Activated CD8-positive, alpha-beta T cell treated with anti-CD3 and anti-CD28 coated beads for 36 hours (primary cell): ENCODE results near the gene EMC9. TPM values are rescaled to one million over a fixed set of nuclear protein-coding genes. Genes with fewer than 3 reads are reported as not detected.

Source experiments
- ATAC-seq: fragments of 200-7000 bp; cut with Tn5 transposase; one replicate; pipeline ENCODE4 v1.10.0; 2021; ENCODE audit warnings: mild to moderate bottlenecking, moderate library complexity
- CTCF ChIA-PET: fragments of 350-600 bp; sonication (Branson Sonifier 250); formaldehyde crosslinking; loops from one replicate; lab custom pipeline; 2021; ENCODE audit warnings: antibody characterized with exemption; lab: Charles Lee
- POLR2A ChIA-PET: fragments of 350-600 bp; sonication (Branson Sonifier 250); formaldehyde crosslinking; loops from one replicate; lab custom pipeline; 2021; ENCODE audit warnings: antibody characterized with exemption; lab: Charles Lee
- DNase-seq: peaks from one replicate; pipeline ENCODE4 v3.0.0-alpha.2; 2020
- H3K27ac Mint-ChIP-seq: one replicate; pipeline ENCODE4 v1.8.0; 2021; ENCODE audit warnings: mild to moderate bottlenecking, mixed read lengths
- H3K27me3 Mint-ChIP-seq: one replicate; pipeline ENCODE4 v1.8.0; 2021; ENCODE audit warnings: mixed read lengths
- H3K36me3 Mint-ChIP-seq: one replicate; pipeline ENCODE4 v1.8.0; 2021; ENCODE audit warnings: low read depth, mixed read lengths
- H3K4me1 Mint-ChIP-seq: one replicate; pipeline ENCODE4 v1.8.0; 2021; ENCODE audit warnings: low read depth, mixed read lengths
- H3K4me3 Mint-ChIP-seq: one replicate; pipeline ENCODE4 v1.8.0; 2021; ENCODE audit warnings: mild to moderate bottlenecking, moderate library complexity, mixed read lengths
- H3K9me3 Mint-ChIP-seq: one replicate; pipeline ENCODE4 v1.8.0; 2021; ENCODE audit warnings: mixed read lengths
- intact Hi-C: fragments of 100-400 bp; cut with micrococcal nuclease; formaldehyde crosslinking; loops from one replicate; pipeline ENCODE4 v1.10.0; 2022
- total RNA-seq, 2 experiments: library from RNA; stranded (reverse); gene quantifications; one replicate each; pipeline ENCODE4 v1.2.3, GENCODE V29; 2021
- TF ChIP-seq, protein P1 (sequence below): fragments of 200-600 bp; IDR thresholded peaks from one replicate; pipeline ENCODE4 v1.8.0; 2022; ENCODE audit warnings: antibody characterized with exemption, mild to moderate bottlenecking

Gene EMC9
- total RNA-seq, 2 experiments from 2014 or later, result 39.0 to 39.9 TPM

DNA sequence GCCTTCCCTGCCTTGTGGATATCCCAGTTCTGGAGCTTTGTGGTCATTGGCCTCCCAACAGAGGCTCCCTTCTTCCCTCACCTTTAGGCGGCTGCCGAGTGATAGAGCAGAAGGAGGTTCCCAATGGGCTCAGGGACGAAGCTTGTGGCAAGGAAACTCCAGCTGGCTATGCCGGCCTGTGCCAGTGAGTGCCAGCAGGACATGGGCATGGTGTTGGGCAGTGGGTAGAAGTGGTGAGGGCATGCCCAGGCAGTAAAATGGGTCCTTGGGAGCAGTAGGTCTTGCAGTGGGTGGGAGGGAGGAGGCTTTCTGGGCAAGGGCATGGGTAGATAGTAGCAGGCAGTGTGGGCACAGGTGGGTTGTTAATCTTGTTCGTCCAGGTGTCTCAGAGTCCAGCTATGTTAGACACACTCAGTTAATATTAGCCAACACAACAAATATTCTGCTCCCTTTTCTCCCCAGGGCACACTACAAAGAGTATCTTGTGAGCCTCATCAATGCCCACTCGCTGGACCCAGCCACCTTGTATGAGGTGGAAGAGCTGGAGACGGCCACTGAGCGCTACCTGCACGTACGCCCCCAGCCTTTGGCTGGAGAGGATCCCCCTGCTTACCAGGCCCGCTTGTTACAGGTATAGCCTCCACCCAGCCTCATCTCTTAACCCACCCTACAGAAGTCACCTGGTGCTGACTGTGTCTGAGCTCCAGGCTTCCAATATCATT lies 18.5 kb upstream of the EMC9 start:
- intact Hi-C loops, result no loop called here
- TF ChIP-seq, protein P1, sequence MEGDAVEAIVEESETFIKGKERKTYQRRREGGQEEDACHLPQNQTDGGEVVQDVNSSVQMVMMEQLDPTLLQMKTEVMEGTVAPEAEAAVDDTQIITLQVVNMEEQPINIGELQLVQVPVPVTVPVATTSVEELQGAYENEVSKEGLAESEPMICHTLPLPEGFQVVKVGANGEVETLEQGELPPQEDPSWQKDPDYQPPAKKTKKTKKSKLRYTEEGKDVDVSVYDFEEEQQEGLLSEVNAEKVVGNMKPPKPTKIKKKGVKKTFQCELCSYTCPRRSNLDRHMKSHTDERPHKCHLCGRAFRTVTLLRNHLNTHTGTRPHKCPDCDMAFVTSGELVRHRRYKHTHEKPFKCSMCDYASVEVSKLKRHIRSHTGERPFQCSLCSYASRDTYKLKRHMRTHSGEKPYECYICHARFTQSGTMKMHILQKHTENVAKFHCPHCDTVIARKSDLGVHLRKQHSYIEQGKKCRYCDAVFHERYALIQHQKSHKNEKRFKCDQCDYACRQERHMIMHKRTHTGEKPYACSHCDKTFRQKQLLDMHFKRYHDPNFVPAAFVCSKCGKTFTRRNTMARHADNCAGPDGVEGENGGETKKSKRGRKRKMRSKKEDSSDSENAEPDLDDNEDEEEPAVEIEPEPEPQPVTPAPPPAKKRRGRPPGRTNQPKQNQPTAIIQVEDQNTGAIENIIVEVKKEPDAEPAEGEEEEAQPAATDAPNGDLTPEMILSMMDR, result no peak
- ChIA-PET CTCF (interaction anchor here (0.9 to 5.0 kb wide), 23 partner anchors 10 to 148 kb away, joined by 3 to 91 read pairs (median 8); partner anchors contain the start of genes CIDEB, DCAF11, NRL and PCK2), POLR2A (interaction anchor here (0.7 to 7.3 kb wide), 22 partner anchors 12 to 270 kb away, joined by 3 to 178 read pairs (median 12); partner anchors contain the start of genes CBLN3, CHMP4A, DCAF11 and EMC9)
- Mint-ChIP-seq H3K4me3 (no peak overlapping the region), H3K9me3 (no peaks in the 10 kb centered on the region), H3K36me3 (peaks cover 67% of the 10 kb centered on the region), H3K4me1 (peaks cover 37% of the 10 kb centered on the region), H3K27me3 (no peaks in the 10 kb centered on the region), H3K27ac (peak overlapping the region; percentile 99)
- ATAC-seq (no peak), DNase-seq (no peak)

DNA sequence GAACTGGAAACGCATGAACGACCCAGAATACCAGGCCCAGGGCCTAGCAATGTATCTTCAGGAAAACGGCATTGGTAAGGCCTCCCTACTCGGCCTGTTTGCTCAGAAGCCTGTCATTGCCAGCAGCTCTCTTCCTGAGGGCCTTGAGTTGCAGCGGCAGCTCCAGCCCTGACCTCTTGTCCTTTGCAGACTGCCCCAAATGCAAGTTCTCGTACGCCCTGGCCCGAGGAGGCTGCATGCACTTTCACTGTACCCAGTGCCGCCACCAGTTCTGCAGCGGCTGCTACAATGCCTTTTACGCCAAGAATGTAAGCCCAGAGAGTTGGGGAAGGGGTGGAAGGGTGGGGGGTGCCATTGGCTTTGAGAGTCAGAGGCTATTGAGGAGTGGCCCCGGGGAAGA lies 15.9 kb upstream of the EMC9 start:
- Mint-ChIP-seq H3K4me1 (peaks cover 19% of the 10 kb centered on the region), H3K27ac (peak overlapping the region; percentile 65), H3K9me3 (no peaks in the 10 kb centered on the region), H3K36me3 (peaks cover 58% of the 10 kb centered on the region), H3K27me3 (no peaks in the 10 kb centered on the region), H3K4me3 (no peak overlapping the region)
- TF ChIP-seq, protein P1, result no peak
- DNase-seq (no peak), ATAC-seq (no peak)
- ChIA-PET CTCF (no interaction called here), POLR2A (interaction anchor here (0.8 to 1.2 kb wide), 4 partner anchors 9 to 55 kb away, joined by 3 to 4 read pairs (median 4); partner anchors contain the start of gene CHMP4A)
- intact Hi-C loops, result no loop called here

DNA sequence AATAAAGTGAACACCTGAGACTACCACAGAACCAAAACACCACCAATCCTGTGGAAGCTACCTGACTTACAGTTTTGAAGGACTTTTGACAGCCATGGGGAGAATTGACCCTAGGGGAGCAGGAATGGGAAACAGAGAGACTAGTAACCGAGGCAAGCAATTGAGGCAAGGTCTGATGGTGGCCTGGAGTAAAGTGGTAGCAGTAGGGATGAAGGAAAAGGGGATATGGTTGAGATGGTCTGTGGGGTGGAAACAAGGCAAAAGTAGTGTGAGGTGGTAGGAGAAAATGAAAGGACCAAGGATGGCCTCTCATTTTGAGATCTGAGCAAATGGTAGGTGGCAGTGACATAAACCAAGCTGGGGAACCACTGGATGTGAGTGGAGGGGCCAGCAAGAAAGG lies 15.4 kb upstream of the EMC9 start:
- intact Hi-C loops, result no loop called here
- DNase-seq, result no peak
- POLR2A ChIA-PET, result interaction anchor here (0.8 to 1.0 kb wide), 5 partner anchors 8 to 56 kb away, joined by 3 to 4 read pairs (median 3); partner anchors contain the start of gene CHMP4A

DNA sequence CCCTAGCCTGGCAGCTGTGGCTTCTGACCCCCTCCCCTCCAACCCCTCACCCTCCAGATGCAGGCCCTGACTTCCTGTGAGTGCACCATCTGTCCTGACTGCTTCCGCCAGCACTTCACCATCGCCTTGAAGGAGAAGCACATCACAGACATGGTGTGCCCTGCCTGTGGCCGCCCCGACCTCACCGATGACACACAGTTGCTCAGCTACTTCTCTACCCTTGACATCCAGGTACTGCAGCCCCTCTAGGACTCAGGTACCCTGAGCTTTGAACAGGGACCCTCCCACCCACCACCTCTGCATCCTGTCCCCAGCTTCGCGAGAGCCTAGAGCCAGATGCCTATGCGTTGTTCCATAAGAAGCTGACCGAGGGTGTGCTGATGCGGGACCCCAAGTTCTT lies 13.7 kb upstream of the EMC9 start:
- Mint-ChIP-seq H3K9me3 (no peaks in the 10 kb centered on the region), H3K36me3 (peaks cover 53% of the 10 kb centered on the region), H3K4me3 (no peak overlapping the region), H3K4me1 (peaks cover 11% of the 10 kb centered on the region), H3K27me3 (no peaks in the 10 kb centered on the region), H3K27ac (peak overlapping the region; percentile 59)
- ChIA-PET CTCF (interaction anchor here (1.1 to 1.8 kb wide), 4 partner anchors 9 to 97 kb away, joined by 3 to 4 read pairs (median 4); no protein-coding TSS in a partner anchor), POLR2A (interaction anchor here (0.6 to 3.1 kb wide), 9 partner anchors 9 to 56 kb away, joined by 3 to 10 read pairs (median 3); partner anchors contain the start of genes IPO4, PSME1, PSME2 and RNF31)
- intact Hi-C loops, result no loop called here
- TF ChIP-seq, protein P1, result no peak
- DNase-seq, result no peak
- no peak for ATAC-seq

More for the DNA sequence above, 15.4 kb upstream of the EMC9 start:
- Mint-ChIP-seq H3K9me3 (no peaks in the 10 kb centered on the region), H3K36me3 (peaks cover 56% of the 10 kb centered on the region), H3K27me3 (no peaks in the 10 kb centered on the region), H3K4me3 (no peak overlapping the region), H3K4me1 (peaks cover 14% of the 10 kb centered on the region), H3K27ac (peak overlapping the region; percentile 65)
- CTCF ChIA-PET, result interaction anchor here (1.8 kb wide), 1 partner anchor 67 kb away, joined by 4 read pairs; no protein-coding TSS in a partner anchor
- TF ChIP-seq, protein P1, result no peak
- no peak for ATAC-seq
